ENCODE results near the gene NPAS3. TPM values are rescaled to one million over a fixed set of nuclear protein-coding genes. Genes with fewer than 3 reads are reported as not detected.

Gene NPAS3
- total and polyA plus RNA-seq, 4 donors, result 0.07 to 0.09 (median 0.08) TPM; not detected in 1

DNA sequence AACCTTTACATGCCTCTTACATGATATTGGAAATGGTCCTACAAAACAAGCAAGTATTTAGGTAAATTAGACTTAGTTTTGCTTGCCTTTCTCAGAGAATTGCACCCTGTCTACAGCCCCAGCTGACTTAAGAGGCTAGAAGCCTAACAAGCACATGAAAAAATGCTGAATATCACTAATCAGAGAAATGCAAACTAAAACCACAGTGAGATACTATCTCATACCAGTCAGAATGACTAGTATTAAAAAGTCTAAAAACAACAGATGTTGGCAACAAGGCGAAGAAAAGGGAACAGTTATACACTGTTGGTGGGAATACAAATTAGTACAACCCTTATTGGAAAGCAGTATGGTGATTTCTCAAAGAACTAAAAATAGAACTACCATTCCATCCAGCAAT lies 908.4 kb downstream of the NPAS3 start (continued):
- TF ChIP-seq GABPA (IDR thresholded peaks at IDR 0.05 in 1 of 2, conservative IDR thresholded peaks at IDR 0.05 in 1 of 2) (no peak), RAD21 (IDR thresholded peaks at IDR 0.05) (no peak), YY1 (IDR thresholded peaks at IDR 0.05) (no peak), FOXA2 (IDR thresholded peaks at IDR 0.05) (no peak), JUND (IDR thresholded peaks at IDR 0.05) (no peak), TAF1 (conservative IDR thresholded peaks at IDR 0.05) (no peak)
- TF ChIP-seq, protein P1, sequence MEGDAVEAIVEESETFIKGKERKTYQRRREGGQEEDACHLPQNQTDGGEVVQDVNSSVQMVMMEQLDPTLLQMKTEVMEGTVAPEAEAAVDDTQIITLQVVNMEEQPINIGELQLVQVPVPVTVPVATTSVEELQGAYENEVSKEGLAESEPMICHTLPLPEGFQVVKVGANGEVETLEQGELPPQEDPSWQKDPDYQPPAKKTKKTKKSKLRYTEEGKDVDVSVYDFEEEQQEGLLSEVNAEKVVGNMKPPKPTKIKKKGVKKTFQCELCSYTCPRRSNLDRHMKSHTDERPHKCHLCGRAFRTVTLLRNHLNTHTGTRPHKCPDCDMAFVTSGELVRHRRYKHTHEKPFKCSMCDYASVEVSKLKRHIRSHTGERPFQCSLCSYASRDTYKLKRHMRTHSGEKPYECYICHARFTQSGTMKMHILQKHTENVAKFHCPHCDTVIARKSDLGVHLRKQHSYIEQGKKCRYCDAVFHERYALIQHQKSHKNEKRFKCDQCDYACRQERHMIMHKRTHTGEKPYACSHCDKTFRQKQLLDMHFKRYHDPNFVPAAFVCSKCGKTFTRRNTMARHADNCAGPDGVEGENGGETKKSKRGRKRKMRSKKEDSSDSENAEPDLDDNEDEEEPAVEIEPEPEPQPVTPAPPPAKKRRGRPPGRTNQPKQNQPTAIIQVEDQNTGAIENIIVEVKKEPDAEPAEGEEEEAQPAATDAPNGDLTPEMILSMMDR (IDR thresholded peaks at IDR 0.05; ENCODE audit: low read depth, low read length, missing input control), result no peak
- TF ChIP-seq, protein P2, sequence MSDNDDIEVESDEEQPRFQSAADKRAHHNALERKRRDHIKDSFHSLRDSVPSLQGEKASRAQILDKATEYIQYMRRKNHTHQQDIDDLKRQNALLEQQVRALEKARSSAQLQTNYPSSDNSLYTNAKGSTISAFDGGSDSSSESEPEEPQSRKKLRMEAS (IDR thresholded peaks at IDR 0.05), result no peak

DNA sequence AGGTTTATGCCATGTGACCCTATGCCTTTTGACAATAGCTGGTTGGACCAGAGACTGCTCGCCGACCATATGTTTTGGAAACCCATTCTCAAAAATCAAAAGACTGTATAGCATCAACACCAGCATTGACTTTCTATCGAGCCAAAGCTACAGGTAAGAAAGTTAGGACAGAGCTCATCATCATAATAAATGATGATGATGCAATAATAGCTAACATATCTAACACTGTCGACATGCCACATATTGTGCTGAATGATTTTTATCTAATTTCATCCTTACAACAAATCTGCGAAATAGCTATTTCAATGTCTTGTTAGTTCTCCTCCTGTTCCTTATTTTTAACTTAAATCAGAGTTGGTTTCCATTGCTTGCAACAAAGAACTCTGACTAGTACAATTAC lies 909.3 kb downstream of the NPAS3 start:
- Histone ChIP-seq H3K9me3 (ENCODE audit: control insufficient read depth in 4 of 4, low read length in 3 of 4) (no peaks in the 10 kb centered on the region), H3K4me3 (ENCODE audit: low read depth in 1 of 3, low read length in 3 of 3) (no peak overlapping the region), H3K36me3 (ENCODE audit: control insufficient read depth in 4 of 4, insufficient read depth in 3 of 4, low read depth in 1 of 4, low read length in 3 of 4) (no peaks in the 10 kb centered on the region), H3K4me1 (ENCODE audit: control insufficient read depth in 4 of 4, insufficient read depth in 4 of 4, low read length in 3 of 4) (no peaks in the 10 kb centered on the region), H3K9ac (ENCODE audit: low read depth in 1 of 2, low read length in 2 of 2) (no peak overlapping the region), H3K27ac (ENCODE audit: low read depth in 1 of 2, low read length in 2 of 2) (no peak overlapping the region), H3K27me3 (ENCODE audit: control insufficient read depth in 4 of 4, insufficient read depth in 4 of 4, low read length in 3 of 4) (peaks cover 0 to 4% (median 0%) of the 10 kb centered on the region in 4 donors)
- no peak for TF ChIP-seq GABPA (IDR thresholded peaks at IDR 0.05 in 1 of 2, conservative IDR thresholded peaks at IDR 0.05 in 1 of 2)
- no peak for TF ChIP-seq FOXA1 (IDR thresholded peaks at IDR 0.05)
- TF ChIP-seq, protein P1 (IDR thresholded peaks at IDR 0.05; ENCODE audit: low read depth, low read length, missing input control), result no peak
- no peak for TF ChIP-seq JUND (IDR thresholded peaks at IDR 0.05)
- no peak for TF ChIP-seq HNF4G (IDR thresholded peaks at IDR 0.05)
- TF ChIP-seq, protein P3, sequence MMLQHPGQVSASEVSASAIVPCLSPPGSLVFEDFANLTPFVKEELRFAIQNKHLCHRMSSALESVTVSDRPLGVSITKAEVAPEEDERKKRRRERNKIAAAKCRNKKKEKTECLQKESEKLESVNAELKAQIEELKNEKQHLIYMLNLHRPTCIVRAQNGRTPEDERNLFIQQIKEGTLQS (IDR thresholded peaks at IDR 0.05), result no peak
- TF ChIP-seq NR2F2 (IDR thresholded peaks at IDR 0.05), result no peak
- 93% methylated on average over 5 of the region's 5 CpGs for WGBS
- DNase-seq (ENCODE audit: low spot score), result no peak

DNA sequence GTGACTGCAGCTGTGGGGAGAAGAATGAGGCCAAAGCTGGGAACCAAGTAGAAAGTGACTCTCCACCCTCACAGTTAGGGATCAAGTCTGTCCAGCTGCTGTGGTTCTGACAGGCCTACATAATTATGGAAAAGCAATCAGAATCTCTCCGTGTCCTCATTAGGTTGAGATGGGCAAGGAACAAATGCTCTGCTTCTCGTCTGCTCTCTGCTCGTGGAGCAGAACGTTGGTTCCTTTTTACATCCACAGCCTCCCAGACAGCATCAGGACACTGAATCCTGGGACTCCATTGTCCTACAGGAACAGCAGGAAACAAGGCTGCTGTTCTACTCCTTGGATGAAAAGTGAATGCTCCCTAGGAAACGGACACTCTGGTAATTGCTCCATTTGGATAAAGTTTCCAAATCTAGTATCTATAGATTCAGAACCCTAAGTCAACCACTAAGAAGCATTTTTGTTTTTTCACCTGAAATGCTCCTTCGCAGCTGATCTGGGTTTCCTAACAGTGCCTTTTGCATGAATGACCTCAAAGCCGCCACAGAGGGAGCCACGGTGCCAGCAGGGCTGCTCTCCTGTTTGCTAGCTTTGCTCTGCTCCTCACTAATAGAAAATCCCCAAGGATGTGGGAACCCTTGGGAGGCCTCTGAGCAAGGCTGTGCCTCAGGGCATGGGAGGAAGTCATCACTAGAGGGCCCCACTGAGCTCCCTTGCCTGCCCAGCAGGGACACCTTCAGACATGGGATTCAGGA lies 910.2 kb downstream of the NPAS3 start:
- peak; percentile 58 for DNase-seq (ENCODE audit: low spot score)
- Histone ChIP-seq H3K27me3 (ENCODE audit: control insufficient read depth in 4 of 4, insufficient read depth in 4 of 4, low read length in 3 of 4) (peaks cover 0 to 4% (median 0%) of the 10 kb centered on the region in 4 donors), H3K36me3 (ENCODE audit: control insufficient read depth in 4 of 4, insufficient read depth in 3 of 4, low read depth in 1 of 4, low read length in 3 of 4) (no peaks in the 10 kb centered on the region), H3K9ac (ENCODE audit: low read depth in 1 of 2, low read length in 2 of 2) (no peak overlapping the region), H3K4me3 (ENCODE audit: low read depth in 1 of 3, low read length in 3 of 3) (no peak overlapping the region), H3K27ac (ENCODE audit: low read depth in 1 of 2, low read length in 2 of 2) (no peak overlapping the region), H3K4me1 (ENCODE audit: control insufficient read depth in 4 of 4, insufficient read depth in 4 of 4, low read length in 3 of 4) (no peaks in the 10 kb centered on the region), H3K9me3 (ENCODE audit: control insufficient read depth in 4 of 4, low read length in 3 of 4) (no peaks in the 10 kb centered on the region)
- WGBS, result 59% methylated on average over 8 of the region's 8 CpGs
- TF ChIP-seq RAD21 (IDR thresholded peaks at IDR 0.05) (peak; percentile 80 to 86), NR2F2 (IDR thresholded peaks at IDR 0.05) (no peak), HNF4G (IDR thresholded peaks at IDR 0.05) (no peak), HNF4A (conservative IDR thresholded peaks at IDR 0.05) (no peak), FOXA2 (IDR thresholded peaks at IDR 0.05) (no peak), TAF1 (conservative IDR thresholded peaks at IDR 0.05) (no peak), SP1 (IDR thresholded peaks at IDR 0.05) (no peak), RXRA (IDR thresholded peaks at IDR 0.05) (no peak)
- TF ChIP-seq, protein P3 (IDR thresholded peaks at IDR 0.05), result no peak
- TF ChIP-seq, protein P1 (IDR thresholded peaks at IDR 0.05; ENCODE audit: low read depth, low read length, missing input control), result peak; percentile 51
- TF ChIP-seq, protein P2 (IDR thresholded peaks at IDR 0.05), result no peak

Data from liver (tissue), 9 donors.